ENCODE data around the gene GIGYF1. TPM values are rescaled to one million over a fixed set of nuclear protein-coding genes. Genes with fewer than 3 reads are reported as not detected.
A peak's percentile ranks its signal among the peaks of the same experiment; 100 is the strongest.

GIGYF1 gene
- total and polyA plus RNA-seq, 2 of the 13 experiments (the other 11 are each of a cell fraction or from before 2014, with no cell fraction given): 7.6 to 16.1 TPM

DNA sequence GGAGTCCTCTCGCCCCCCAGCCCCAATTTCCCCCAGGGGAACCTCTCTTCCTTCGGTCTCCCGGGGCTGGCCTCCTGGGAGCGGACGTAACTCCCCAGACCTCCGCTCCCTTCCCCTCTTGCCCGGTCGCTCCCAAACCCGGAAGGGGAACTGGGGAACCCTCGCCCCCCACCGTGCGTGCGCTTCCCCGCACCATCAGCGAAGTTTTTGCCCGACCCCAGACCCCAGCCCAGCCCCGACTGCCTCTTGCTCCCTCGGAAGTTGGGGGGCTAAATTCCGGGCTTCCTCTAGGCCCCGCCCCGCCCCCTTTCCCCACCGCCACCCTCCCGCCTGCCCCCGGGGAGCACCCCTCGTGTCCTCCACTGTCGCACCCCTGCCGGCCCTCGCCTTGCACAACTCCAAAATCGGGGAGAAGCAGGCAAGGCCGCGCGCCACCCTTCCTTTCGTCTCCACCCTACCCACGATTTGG lies 20.1 kb downstream of the GIGYF1 start (continued):
- TF ChIP-seq ZNF275 (CRISPR knock-in tag; IDR thresholded peaks at IDR 0.05; ENCODE audit: borderline replicate concordance): no peak
- no peak for TF ChIP-seq HNF4A (CRISPR knock-in tag; IDR thresholded peaks at IDR 0.05)
- TF ChIP-seq JUND (CRISPR knock-in tag; IDR thresholded peaks at IDR 0.05): no peak
- TF ChIP-seq ZNF292 (CRISPR knock-in tag; IDR thresholded peaks at IDR 0.05; ENCODE audit: borderline replicate concordance, low read depth): no peak
- TF ChIP-seq ZBTB1 (CRISPR knock-in tag; IDR thresholded peaks at IDR 0.05; ENCODE audit: borderline replicate concordance): no peak
- no peak for TF ChIP-seq HOMEZ (CRISPR knock-in tag; IDR thresholded peaks at IDR 0.05; ENCODE audit: low read depth)
- TF ChIP-seq TP53 (CRISPR knock-in tag; conservative IDR thresholded peaks at IDR 0.05): no peak
- 0 out of 2 replicates have a peak, but pooled peaks have one; percentile 58 for TF ChIP-seq ZNF780A (CRISPR knock-in tag; IDR thresholded peaks at IDR 0.05)
- TF ChIP-seq ZNF614 (CRISPR knock-in tag; IDR thresholded peaks at IDR 0.05; ENCODE audit: borderline replicate concordance): no peak
- TF ChIP-seq, protein P1, sequence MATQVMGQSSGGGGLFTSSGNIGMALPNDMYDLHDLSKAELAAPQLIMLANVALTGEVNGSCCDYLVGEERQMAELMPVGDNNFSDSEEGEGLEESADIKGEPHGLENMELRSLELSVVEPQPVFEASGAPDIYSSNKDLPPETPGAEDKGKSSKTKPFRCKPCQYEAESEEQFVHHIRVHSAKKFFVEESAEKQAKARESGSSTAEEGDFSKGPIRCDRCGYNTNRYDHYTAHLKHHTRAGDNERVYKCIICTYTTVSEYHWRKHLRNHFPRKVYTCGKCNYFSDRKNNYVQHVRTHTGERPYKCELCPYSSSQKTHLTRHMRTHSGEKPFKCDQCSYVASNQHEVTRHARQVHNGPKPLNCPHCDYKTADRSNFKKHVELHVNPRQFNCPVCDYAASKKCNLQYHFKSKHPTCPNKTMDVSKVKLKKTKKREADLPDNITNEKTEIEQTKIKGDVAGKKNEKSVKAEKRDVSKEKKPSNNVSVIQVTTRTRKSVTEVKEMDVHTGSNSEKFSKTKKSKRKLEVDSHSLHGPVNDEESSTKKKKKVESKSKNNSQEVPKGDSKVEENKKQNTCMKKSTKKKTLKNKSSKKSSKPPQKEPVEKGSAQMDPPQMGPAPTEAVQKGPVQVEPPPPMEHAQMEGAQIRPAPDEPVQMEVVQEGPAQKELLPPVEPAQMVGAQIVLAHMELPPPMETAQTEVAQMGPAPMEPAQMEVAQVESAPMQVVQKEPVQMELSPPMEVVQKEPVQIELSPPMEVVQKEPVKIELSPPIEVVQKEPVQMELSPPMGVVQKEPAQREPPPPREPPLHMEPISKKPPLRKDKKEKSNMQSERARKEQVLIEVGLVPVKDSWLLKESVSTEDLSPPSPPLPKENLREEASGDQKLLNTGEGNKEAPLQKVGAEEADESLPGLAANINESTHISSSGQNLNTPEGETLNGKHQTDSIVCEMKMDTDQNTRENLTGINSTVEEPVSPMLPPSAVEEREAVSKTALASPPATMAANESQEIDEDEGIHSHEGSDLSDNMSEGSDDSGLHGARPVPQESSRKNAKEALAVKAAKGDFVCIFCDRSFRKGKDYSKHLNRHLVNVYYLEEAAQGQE (IDR thresholded peaks at IDR 0.05; ENCODE audit: borderline replicate concordance in 1 of 2, low read depth in 1 of 2, low read length in 2 of 2): no peak
- no peak for TF ChIP-seq ISX (CRISPR knock-in tag; conservative IDR thresholded peaks at IDR 0.05)

Measured in HepG2 (cell line).